ENCODE measurements around the gene RGL4.

- TF ChIP-seq STAG1 (CRISPR knock-in tag; IDR thresholded peaks at IDR 0.05) = no peak
- TF ChIP-seq EZH2 (conservative IDR thresholded peaks at IDR 0.05; ENCODE audit: low read depth, low read length) = no peak
- TF ChIP-seq CTCF (CRISPR knock-in tag; IDR thresholded peaks at IDR 0.05) = 0 out of 2 replicates have a peak, but pooled peaks have one; percentile 7
- no peak for TF ChIP-seq HNRNPK (IDR thresholded peaks at IDR 0.05; ENCODE audit: low read depth, low read length, poor library complexity, severe bottlenecking)
- TF ChIP-seq NFE2L2 (IDR thresholded peaks at IDR 0.05; ENCODE audit: low read length) = no peak
Observed at GRCh38 chr22:23655891-23656475, 34.8 kb upstream of the RGL4 start.
